SJSA1 (cell line): ENCODE measurements around the gene PEX5L. TPM values are rescaled to one million over a fixed set of nuclear protein-coding genes. Genes with fewer than 3 reads are reported as not detected.

Experiments
- DNase-seq, 2 experiments: peaks; one replicate each; pipeline ENCODE4 v3.0.0-alpha.2; 2015 to 2020; ENCODE audit warnings: low spot score in 2 of 2, low read depth in 1 of 2
- H3K27ac ChIP-seq: fragments of 250-450 bp; sonication (Bioruptor Pico); 2 replicates; pipeline ENCODE4 v1.5.1; 2020; ENCODE audit warnings: mild to moderate bottlenecking, moderate library complexity
- H3K27me3 ChIP-seq: fragments of 250-450 bp; sonication (Bioruptor Pico); replicated peaks from 2 replicates; pipeline ENCODE4 v1.5.1; 2020; ENCODE audit warnings: mild to moderate bottlenecking, moderate library complexity
- H3K36me3 ChIP-seq: fragments of 250-450 bp; sonication (Bioruptor Pico); 2 replicates; pipeline ENCODE4 v1.5.1; 2020; ENCODE audit warnings: mild to moderate bottlenecking
- H3K4me1 ChIP-seq: fragments of 250-450 bp; sonication (Bioruptor Pico); replicated peaks from 2 replicates; pipeline ENCODE4 v1.6.1; 2021; ENCODE audit warnings: mild to moderate bottlenecking
- H3K4me3 ChIP-seq: fragments of 250-450 bp; sonication (Bioruptor Pico); 2 replicates; pipeline ENCODE4 v1.5.1; 2020; ENCODE audit warnings: mild to moderate bottlenecking
- H3K9me3 ChIP-seq: fragments of 250-450 bp; sonication (Bioruptor Pico); replicated peaks from 2 replicates; pipeline ENCODE4 v1.5.1; 2020; ENCODE audit warnings: mild to moderate bottlenecking
- total RNA-seq: library from RNA; depleted of rRNA; stranded (reverse); fragments of >200 nt; shearing (Covaris generic); gene quantifications from 2 replicates; pipeline ENCODE4 v1.2.3, GENCODE V29; 2014

PEX5L gene
- total RNA-seq, 1 experiment from 2014 or later, result not detected

GRCh38 chr3:179958759-179959158 lies 78.0 kb downstream of the PEX5L start:
- Histone ChIP-seq H3K27me3 (no peaks in the 10 kb centered on the region), H3K27ac (no peak overlapping the region), H3K36me3 (no peaks in the 10 kb centered on the region), H3K4me1 (no peaks in the 10 kb centered on the region), H3K9me3 (no peaks in the 10 kb centered on the region), H3K4me3 (no peak overlapping the region)
- no peak for DNase-seq

DNA sequence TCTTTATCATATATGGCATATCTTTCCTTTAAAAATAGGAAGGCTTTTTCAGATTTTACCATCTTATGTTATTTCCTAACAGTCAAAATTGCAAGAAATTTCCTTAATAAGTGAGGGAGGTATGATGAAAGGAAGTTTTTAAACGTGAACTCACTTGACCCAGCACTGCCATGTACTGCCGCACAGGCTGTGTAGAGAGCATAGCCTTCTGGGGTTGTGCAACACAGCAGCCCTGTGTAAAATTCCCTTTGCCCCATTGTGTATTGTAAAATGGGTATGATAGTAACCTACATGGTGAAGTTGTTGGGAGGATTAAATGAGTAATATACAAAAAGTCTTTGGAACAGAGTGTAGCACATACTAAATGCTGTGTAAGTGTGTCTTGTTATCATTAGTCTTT lies 78.6 kb downstream of the PEX5L start:
- H3K27me3 ChIP-seq, result no peaks in the 10 kb centered on the region
- no peak overlapping the region for H3K27ac ChIP-seq
- no peaks in the 10 kb centered on the region for H3K9me3 ChIP-seq
- no peaks in the 10 kb centered on the region for H3K4me1 ChIP-seq
- H3K36me3 ChIP-seq, result no peaks in the 10 kb centered on the region
- H3K4me3 ChIP-seq, result no peak overlapping the region
- no peak for DNase-seq

DNA sequence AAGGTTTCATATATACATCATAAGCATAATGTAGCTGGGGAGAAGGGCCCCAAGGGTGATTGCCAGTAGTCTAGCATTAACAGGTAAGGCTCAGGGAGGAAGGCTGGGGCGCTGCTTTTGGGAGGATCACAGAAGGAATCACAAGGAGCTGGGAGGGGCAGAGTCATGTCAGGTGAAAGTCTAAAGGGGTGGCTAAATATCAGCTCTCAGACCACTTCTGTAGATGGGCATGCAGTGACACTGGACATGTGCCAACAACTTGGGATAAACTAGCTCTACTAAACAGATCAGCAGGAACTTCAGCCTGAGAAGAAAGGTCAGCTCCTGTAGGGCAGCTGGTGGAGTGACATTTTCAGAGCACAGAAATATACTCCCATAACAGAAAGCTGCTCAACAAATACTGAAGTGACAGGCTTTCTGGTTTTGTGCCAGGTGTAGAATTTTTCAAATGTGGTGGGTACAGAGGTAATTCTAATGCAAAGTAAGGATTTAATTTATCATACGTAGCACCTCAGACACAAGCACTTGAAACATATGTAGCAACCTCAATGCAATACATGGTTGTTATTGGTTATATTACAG lies 79.4 kb downstream of the PEX5L start:
- Histone ChIP-seq H3K9me3 (no peaks in the 10 kb centered on the region), H3K27me3 (no peaks in the 10 kb centered on the region), H3K27ac (no peak overlapping the region), H3K36me3 (no peaks in the 10 kb centered on the region), H3K4me3 (no peak overlapping the region), H3K4me1 (no peaks in the 10 kb centered on the region)
- DNase-seq, result no peak

GRCh38 chr3:179956416-179956830 lies 80.3 kb downstream of the PEX5L start:
- H3K9me3 ChIP-seq, result no peaks in the 10 kb centered on the region
- no peak for DNase-seq
- no peak overlapping the region for H3K4me3 ChIP-seq
- H3K36me3 ChIP-seq, result no peaks in the 10 kb centered on the region
- no peaks in the 10 kb centered on the region for H3K4me1 ChIP-seq
- no peaks in the 10 kb centered on the region for H3K27me3 ChIP-seq
- no peak overlapping the region for H3K27ac ChIP-seq

- H3K4me1 ChIP-seq, result no peaks in the 10 kb centered on the region
- H3K27ac ChIP-seq, result no peak overlapping the region
- no peaks in the 10 kb centered on the region for H3K36me3 ChIP-seq
- H3K4me3 ChIP-seq, result no peak overlapping the region
- H3K9me3 ChIP-seq, result no peaks in the 10 kb centered on the region
- DNase-seq, result no peak
- H3K27me3 ChIP-seq, result no peaks in the 10 kb centered on the region
Measured at GRCh38 chr3:179955809-179956208, 80.9 kb downstream of the PEX5L start.

DNA sequence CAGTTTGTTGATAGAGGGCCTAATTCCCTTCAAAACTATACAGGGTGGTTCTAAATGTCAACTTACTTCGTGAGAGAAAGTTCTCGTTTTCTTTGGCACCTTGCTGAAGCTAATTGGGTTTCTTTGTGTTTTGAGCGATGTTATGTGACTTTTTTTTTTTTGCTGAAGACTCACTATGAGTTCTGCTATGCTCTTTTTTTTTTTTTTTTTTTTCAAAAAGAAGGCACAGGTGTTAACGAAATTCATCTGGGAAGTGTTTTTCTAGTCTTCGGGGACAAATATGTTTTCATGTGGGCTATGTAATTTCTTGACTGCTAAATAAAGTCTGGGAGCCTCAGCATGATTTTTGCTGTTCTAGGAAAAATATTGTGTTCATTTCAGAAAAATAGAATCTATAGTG lies 81.5 kb downstream of the PEX5L start:
- no peaks in the 10 kb centered on the region for H3K4me1 ChIP-seq
- H3K4me3 ChIP-seq, result no peak overlapping the region
- H3K9me3 ChIP-seq, result no peaks in the 10 kb centered on the region
- no peaks in the 10 kb centered on the region for H3K36me3 ChIP-seq
- DNase-seq, result no peak
- no peak overlapping the region for H3K27ac ChIP-seq
- H3K27me3 ChIP-seq, result no peaks in the 10 kb centered on the region

- H3K4me1 ChIP-seq, result no peaks in the 10 kb centered on the region
- no peaks in the 10 kb centered on the region for H3K9me3 ChIP-seq
- no peak for DNase-seq
- no peaks in the 10 kb centered on the region for H3K27me3 ChIP-seq
- H3K27ac ChIP-seq, result no peak overlapping the region
- H3K36me3 ChIP-seq, result no peaks in the 10 kb centered on the region
- H3K4me3 ChIP-seq, result no peak overlapping the region
Measured at GRCh38 chr3:179953993-179954870, 82.5 kb downstream of the PEX5L start.

- Histone ChIP-seq H3K36me3 (no peaks in the 10 kb centered on the region), H3K27me3 (no peaks in the 10 kb centered on the region), H3K9me3 (no peaks in the 10 kb centered on the region), H3K27ac (no peak overlapping the region), H3K4me1 (no peaks in the 10 kb centered on the region), H3K4me3 (no peak overlapping the region)
- no peak for DNase-seq
Measured at GRCh38 chr3:179950840-179951239, 85.9 kb downstream of the PEX5L start.

DNA sequence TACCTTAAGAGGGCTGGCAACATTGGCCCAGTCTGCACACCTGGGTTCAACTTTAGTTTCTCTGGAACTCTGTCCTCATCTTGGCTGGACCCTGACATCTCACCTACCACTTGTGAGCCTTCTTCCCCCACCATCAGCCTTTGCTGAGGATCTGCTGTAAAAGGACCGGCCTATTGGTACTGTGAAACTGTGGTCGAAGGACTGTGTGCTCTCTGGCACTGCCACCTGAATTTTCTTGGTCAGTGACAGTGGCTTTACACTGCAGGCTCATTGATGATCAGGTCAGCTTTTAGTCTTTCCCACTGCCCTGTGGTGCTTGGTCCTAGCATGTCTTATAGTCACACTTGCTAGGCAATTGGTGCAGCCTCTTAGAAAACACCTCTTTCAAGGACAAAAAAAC lies 86.9 kb downstream of the PEX5L start:
- DNase-seq, result no peak
- H3K4me3 ChIP-seq, result no peak overlapping the region
- H3K27ac ChIP-seq, result no peak overlapping the region
- H3K9me3 ChIP-seq, result no peaks in the 10 kb centered on the region
- no peaks in the 10 kb centered on the region for H3K4me1 ChIP-seq
- no peaks in the 10 kb centered on the region for H3K27me3 ChIP-seq
- no peaks in the 10 kb centered on the region for H3K36me3 ChIP-seq

DNA sequence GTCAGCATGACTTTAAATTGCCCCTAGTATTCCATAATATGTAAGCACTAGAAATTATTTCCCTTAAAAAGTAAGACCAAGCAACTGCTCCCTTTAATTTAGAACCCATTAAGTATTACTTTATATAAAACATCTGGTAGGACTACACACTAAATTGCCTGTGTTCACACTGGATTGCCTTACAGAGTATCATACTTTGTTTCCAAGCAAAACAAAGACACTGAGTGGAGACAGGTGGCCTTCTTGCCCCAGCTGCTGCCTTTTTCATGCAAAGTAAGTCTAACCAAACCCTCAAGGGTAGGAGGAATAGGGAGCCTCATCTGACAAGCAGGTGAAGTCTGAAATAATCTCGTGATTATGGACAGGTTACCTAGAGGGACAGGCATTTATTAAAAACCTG lies 87.3 kb downstream of the PEX5L start:
- Histone ChIP-seq H3K4me1 (no peaks in the 10 kb centered on the region), H3K27ac (no peak overlapping the region), H3K36me3 (no peaks in the 10 kb centered on the region), H3K4me3 (no peak overlapping the region), H3K27me3 (no peaks in the 10 kb centered on the region), H3K9me3 (no peaks in the 10 kb centered on the region)
- no peak for DNase-seq

DNA sequence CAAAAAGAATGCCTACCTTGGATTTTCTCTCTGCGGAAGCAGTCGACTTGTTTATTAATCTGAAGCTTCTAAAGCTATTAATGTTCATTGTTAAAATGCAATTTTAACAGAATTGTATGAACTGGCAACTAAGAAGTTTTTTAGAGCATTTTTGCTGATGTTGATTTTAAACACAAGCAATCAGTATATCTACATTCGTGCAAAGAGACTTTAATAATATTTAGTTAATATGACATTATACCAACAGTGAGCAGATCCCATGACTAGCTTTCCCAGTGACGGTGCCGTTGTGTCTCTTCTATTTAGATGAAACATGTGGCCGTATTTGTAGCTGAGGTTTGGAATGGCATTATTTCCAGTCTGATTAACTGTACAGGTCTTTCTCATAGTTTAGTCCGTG lies 88.0 kb downstream of the PEX5L start:
- Histone ChIP-seq H3K27ac (no peak overlapping the region), H3K27me3 (no peaks in the 10 kb centered on the region), H3K4me1 (no peaks in the 10 kb centered on the region), H3K9me3 (no peaks in the 10 kb centered on the region), H3K36me3 (no peaks in the 10 kb centered on the region), H3K4me3 (no peak overlapping the region)
- no peak for DNase-seq

DNA sequence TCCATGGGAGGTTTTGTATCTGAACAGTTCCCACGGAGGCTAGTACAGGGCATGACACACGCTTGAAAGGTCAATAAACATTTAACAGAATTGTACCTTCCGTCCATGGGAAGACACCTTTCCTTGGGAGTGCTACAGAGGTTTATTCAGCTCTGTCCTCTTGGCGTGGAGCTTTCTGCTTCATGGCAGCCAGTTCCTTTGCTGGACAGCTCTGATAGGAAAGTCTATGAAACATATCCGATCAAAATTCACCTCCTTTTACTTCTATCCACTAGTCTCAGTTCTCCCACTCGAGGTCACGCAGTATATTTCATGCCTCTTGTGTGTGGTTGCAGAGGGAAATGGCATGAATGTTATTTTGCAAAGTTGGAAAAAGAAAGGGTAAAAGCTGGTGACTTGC lies 91.2 kb downstream of the PEX5L start:
- Histone ChIP-seq H3K36me3 (no peaks in the 10 kb centered on the region), H3K27ac (no peak overlapping the region), H3K27me3 (no peaks in the 10 kb centered on the region), H3K9me3 (no peaks in the 10 kb centered on the region), H3K4me1 (no peaks in the 10 kb centered on the region), H3K4me3 (no peak overlapping the region)
- no peak for DNase-seq

- no peak overlapping the region for H3K27ac ChIP-seq
- no peaks in the 10 kb centered on the region for H3K9me3 ChIP-seq
- H3K36me3 ChIP-seq, result no peaks in the 10 kb centered on the region
- no peak for DNase-seq
- H3K4me1 ChIP-seq, result no peaks in the 10 kb centered on the region
- no peak overlapping the region for H3K4me3 ChIP-seq
- H3K27me3 ChIP-seq, result no peaks in the 10 kb centered on the region; the same call in none of the 2 replicates
Measured at GRCh38 chr3:179943117-179943880, 93.4 kb downstream of the PEX5L start.

- H3K27me3 ChIP-seq, result no peaks in the 10 kb centered on the region; the same call in none of the 2 replicates
- no peaks in the 10 kb centered on the region for H3K9me3 ChIP-seq
- no peak overlapping the region for H3K4me3 ChIP-seq
- H3K36me3 ChIP-seq, result no peaks in the 10 kb centered on the region
- H3K4me1 ChIP-seq, result no peaks in the 10 kb centered on the region
- no peak for DNase-seq
- H3K27ac ChIP-seq, result no peak overlapping the region
Measured at GRCh38 chr3:179942553-179943075, 94.1 kb downstream of the PEX5L start.
